HL-60/S4 treated with phorbol 12-myristate 13-acetate at 8.2 ng/mL for 4 days and 3 days (cell line): ENCODE results near the gene OSR1.
"Not testable (repeated sequence)": the region's sequence is repeated elsewhere in the genome, so short reads cannot be mapped to it uniquely, and the experiment has no call there.

ENCODE experiments used
- in situ Hi-C: fragments of 300-500 bp; cut with MboI; formaldehyde crosslinking; loops from 2 replicates; pipeline ENCODE4 v1.15.0; 2022; ENCODE audit warnings: low sequenced_read_pairs

OSR1 gene

GRCh38 chr2:19358242-19359020, at the start of gene OSR1:
Gene OSR1, minus strand, starts transcription at chr2:19358623. Its CDS starts 4,818 bp downstream, at chr2:19353805.
- in situ Hi-C loops, result loop anchor here (25.0 kb wide), 1 partner anchor 504 kb away; no protein-coding TSS in a partner anchor

GRCh38 chr2:19403785-19404184, 45.4 kb upstream of the OSR1 start:
- in situ Hi-C loops, result no loop called here

GRCh38 chr2:19392191-19392590, 33.8 kb upstream of the OSR1 start:
- in situ Hi-C loops, result no loop called here

- in situ Hi-C loops, result not testable (repeated sequence)
Observed at GRCh38 chr2:19389469-19389868, 31.0 kb upstream of the OSR1 start.

GRCh38 chr2:19380532-19380931, 22.1 kb upstream of the OSR1 start:
- in situ Hi-C loops, result no loop called here

- in situ Hi-C loops, result no loop called here
Observed at GRCh38 chr2:19378939-19379338, 20.5 kb upstream of the OSR1 start.

GRCh38 chr2:19377717-19378116, 19.3 kb upstream of the OSR1 start:
- in situ Hi-C loops, result no loop called here

GRCh38 chr2:19373352-19373751, 14.9 kb upstream of the OSR1 start:
- in situ Hi-C loops, result loop anchor here (25.0 kb wide), 1 partner anchor 489 kb away; no protein-coding TSS in a partner anchor

- in situ Hi-C loops, result loop anchor here (25.0 kb wide), 1 partner anchor 490 kb away; no protein-coding TSS in a partner anchor
Observed at GRCh38 chr2:19371996-19372582, 13.7 kb upstream of the OSR1 start.

GRCh38 chr2:19369341-19369955, 11.0 kb upstream of the OSR1 start:
- in situ Hi-C loops, result loop anchor here (25.0 kb wide), 1 partner anchor 493 kb away; no protein-coding TSS in a partner anchor

- in situ Hi-C loops, result loop anchor here (25.0 kb wide), 1 partner anchor 494 kb away; no protein-coding TSS in a partner anchor
Observed at GRCh38 chr2:19368760-19369159, 10.3 kb upstream of the OSR1 start.

- in situ Hi-C loops, result loop anchor here (25.0 kb wide), 1 partner anchor 495 kb away; no protein-coding TSS in a partner anchor
Observed at GRCh38 chr2:19367326-19367725, 8.9 kb upstream of the OSR1 start.

- in situ Hi-C loops, result loop anchor here (25.0 kb wide), 1 partner anchor 497 kb away; no protein-coding TSS in a partner anchor
Observed at GRCh38 chr2:19365126-19365525, 6.7 kb upstream of the OSR1 start.

- in situ Hi-C loops, result loop anchor here (25.0 kb wide), 1 partner anchor 498 kb away; no protein-coding TSS in a partner anchor
Observed at GRCh38 chr2:19364014-19364413, 5.6 kb upstream of the OSR1 start.

GRCh38 chr2:19363474-19363778, 5.0 kb upstream of the OSR1 start:
- in situ Hi-C loops, result loop anchor here (25.0 kb wide), 1 partner anchor 499 kb away; no protein-coding TSS in a partner anchor

- in situ Hi-C loops, result loop anchor here (25.0 kb wide), 1 partner anchor 499 kb away; no protein-coding TSS in a partner anchor
Observed at GRCh38 chr2:19362755-19363473, 4.5 kb upstream of the OSR1 start.

GRCh38 chr2:19362094-19362754, 3.8 kb upstream of the OSR1 start:
- in situ Hi-C loops, result loop anchor here (25.0 kb wide), 1 partner anchor 500 kb away; no protein-coding TSS in a partner anchor

GRCh38 chr2:19361325-19361990, 3.0 kb upstream of the OSR1 start:
- in situ Hi-C loops, result loop anchor here (25.0 kb wide), 1 partner anchor 501 kb away; no protein-coding TSS in a partner anchor

GRCh38 chr2:19360966-19361321, 2.5 kb upstream of the OSR1 start:
- in situ Hi-C loops, result loop anchor here (25.0 kb wide), 1 partner anchor 501 kb away; no protein-coding TSS in a partner anchor
